ENCODE measurements around the gene SCGB1C2. TPM values are rescaled to one million over a fixed set of nuclear protein-coding genes. Genes with fewer than 3 reads are reported as not detected.
A peak's percentile ranks its signal among the peaks of the same experiment; 100 is the strongest.

SCGB1C2 gene
- total RNA-seq, 1 donor from 2014 or later: not detected

GRCh38 chr17:172401-172800 lies 35.0 kb downstream of the SCGB1C2 start:
- DNase-seq: no peak

GRCh38 chr17:173166-173911 lies 36.0 kb downstream of the SCGB1C2 start:
- DNase-seq: no peak

GRCh38 chr17:177155-177554 lies 39.8 kb downstream of the SCGB1C2 start:
- DNase-seq: no peak

GRCh38 chr17:177762-178161 lies 40.4 kb downstream of the SCGB1C2 start:
- no peak for DNase-seq

GRCh38 chr17:178292-179065 lies 41.1 kb downstream of the SCGB1C2 start:
- DNase-seq: no peak

GRCh38 chr17:179066-179432 lies 41.7 kb downstream of the SCGB1C2 start:
- no peak for DNase-seq

- DNase-seq: no peak
Observed at GRCh38 chr17:179781-180380, 42.5 kb downstream of the SCGB1C2 start.

GRCh38 chr17:180381-181244 lies 43.2 kb downstream of the SCGB1C2 start:
- no peak for DNase-seq

- DNase-seq: no peak
Observed at GRCh38 chr17:181245-182049, 44.1 kb downstream of the SCGB1C2 start, which contains the start of gene DOC2B. TSS of gene DOC2B (minus strand) at chr17:181650. CDS start at chr17:181479, 171 bp downstream.

GRCh38 chr17:182050-182751 lies 44.8 kb downstream of the SCGB1C2 start:
- no peak for DNase-seq

GRCh38 chr17:183021-183420 lies 45.7 kb downstream of the SCGB1C2 start:
- DNase-seq: peak; percentile 45

- DNase-seq: no peak
Observed at GRCh38 chr17:185445-186138, 48.2 kb downstream of the SCGB1C2 start.

GRCh38 chr17:187130-187529 lies 49.8 kb downstream of the SCGB1C2 start:
- DNase-seq: no peak

Small RNAs within 50 kb of the gene (small RNA-seq; reads per million reads assigned to genes)
- gene RF00026: not detected

Other genes with a start within 250 kb of the SCGB1C2 start
- gene DOC2B, start 44.1 kb downstream of the SCGB1C2 start, total RNA-seq: 15.6 TPM
- 1.1 TPM for gene RPH3AL, start 215.2 kb downstream of the SCGB1C2 start, total RNA-seq